K562 (cell line): Measurements from ENCODE around the gene ATP6V0C. TPM values are rescaled to one million over a fixed set of nuclear protein-coding genes. Genes with fewer than 3 reads are reported as not detected.

Source experiments
- AFF1 ChIP-seq, 2 experiments: fragments of 450-650 bp; IDR thresholded peaks; 2 replicates each; pipeline ENCODE4 v1.6.1; 2018; ENCODE audit warnings: mild to moderate bottlenecking in 2 of 2, low read depth in 1 of 2; ENCODE audit not compliant: partially characterized antibody in 2 of 2
- ATF3 ChIP-seq, 2 experiments: fragments of 450-650 bp in 1 of 2; sonication (generic) in 1 of 2; formaldehyde crosslinking in 1 of 2; IDR thresholded peaks in 1 of 2; conservative IDR thresholded peaks in 1 of 2; 2 replicates each; pipeline versions ENCODE4 v1.6.1 to v1.8.1; 2016 to 2023; ENCODE audit warnings: mild to moderate bottlenecking in 2 of 2, moderate library complexity in 2 of 2, inconsistent platforms in 1 of 2, missing genetic modification reagents in 1 of 2
- CHD2 ChIP-seq: IDR thresholded peaks from 2 replicates; pipeline ENCODE4 v1.6.1; 2011; ENCODE audit warnings: low read depth, low read length
- CREM ChIP-seq: IDR thresholded peaks from 2 replicates; pipeline ENCODE4 v1.6.1; 2014; ENCODE audit warnings: antibody characterized with exemption, low read depth
- E4F1 ChIP-seq: fragments of 250-450 bp; sonication (Bioruptor Pico); IDR thresholded peaks from 2 replicates; pipeline ENCODE4 v1.5.0; 2021; ENCODE audit warnings: mild to moderate bottlenecking, borderline replicate concordance
- HDAC1 ChIP-seq, 2 experiments: fragments of 450-650 bp; IDR thresholded peaks; 2 replicates each; pipeline ENCODE4 v1.6.1; 2016 to 2017; ENCODE audit warnings: inconsistent platforms in 1 of 2, mild to moderate bottlenecking in 1 of 2, moderate library complexity in 1 of 2
- KAT8 ChIP-seq: fragments of 450-650 bp; IDR thresholded peaks from 2 replicates; pipeline ENCODE4 v1.6.1; 2016; ENCODE audit warnings: low read depth, mild to moderate bottlenecking
- MLX ChIP-seq, 2 experiments: fragments of 450-650 bp in 1 of 2; sonication (generic) in 1 of 2; formaldehyde crosslinking; conservative IDR thresholded peaks; 2 replicates each; pipeline versions ENCODE4 v1.4.0 to v1.8.1; 2020 to 2022; ENCODE audit warnings: mild to moderate bottlenecking in 1 of 2, missing genetic modification reagents in 1 of 2
- MTA3 ChIP-seq: fragments of 450-650 bp; formaldehyde crosslinking; IDR thresholded peaks from 2 replicates; pipeline ENCODE4 v1.6.1; 2017; ENCODE audit warnings: mild to moderate bottlenecking, borderline replicate concordance
- NFIX ChIP-seq: fragments of 250-450 bp; sonication (Bioruptor Pico); IDR thresholded peaks from 2 replicates; pipeline ENCODE4 v1.4.0; 2020; ENCODE audit warnings: low read depth, mild to moderate bottlenecking, moderate library complexity
- PTTG1 ChIP-seq: fragments of 450-650 bp; IDR thresholded peaks from 2 replicates; pipeline ENCODE4 v1.6.1; 2016; ENCODE audit warnings: low read depth, mild to moderate bottlenecking, missing genetic modification characterization, missing compliant biosample characterization
- RBBP5 ChIP-seq: fragments of 200-600 bp; sonication (generic); IDR thresholded peaks from 2 replicates; pipeline ENCODE4 v1.6.1; 2012; ENCODE audit warnings: borderline replicate concordance, mild to moderate bottlenecking, low read length, control low read depth, inconsistent platforms; ENCODE audit not compliant: insufficient read depth, poor library complexity, severe bottlenecking
- RBFOX2 ChIP-seq: fragments of 200-400 bp; formaldehyde crosslinking; IDR thresholded peaks from 2 replicates; pipeline ENCODE4 v1.6.1; 2017; ENCODE audit warnings: low read depth, mild to moderate bottlenecking, low read length, moderate library complexity
- RBM25 ChIP-seq: fragments of 200-400 bp; formaldehyde crosslinking; IDR thresholded peaks from 2 replicates; pipeline ENCODE4 v1.6.1; 2018; ENCODE audit warnings: low read length, low read depth, moderate library complexity; ENCODE audit not compliant: severe bottlenecking
- TFAP4 ChIP-seq: sonication (generic); formaldehyde crosslinking; IDR thresholded peaks from 2 replicates; pipeline ENCODE4 v1.8.0; 2022; ENCODE audit warnings: missing genetic modification reagents, mild to moderate bottlenecking, moderate library complexity, borderline replicate concordance
- ZNF133 ChIP-seq: fragments of 250-450 bp; sonication (Bioruptor Pico); IDR thresholded peaks from 2 replicates; pipeline ENCODE4 v1.4.0; 2020; ENCODE audit warnings: mild to moderate bottlenecking
- ZNF561 ChIP-seq: fragments of 450-650 bp; formaldehyde crosslinking; conservative IDR thresholded peaks from 2 replicates; pipeline ENCODE4 v1.4.0; 2020; ENCODE audit warnings: mild to moderate bottlenecking, moderate library complexity
- polyA plus RNA-seq, 8 experiments: library from polyadenylated mRNA; depleted of rRNA in 4 of 8; stranded (reverse) in 5 of 8; unstranded in 3 of 8; fragments of >200 nt; fragmentation: Nextera tagmentation in 2 of 8; fragmentation: Illumina TruSeq in 1 of 8; extraction: Ambion mirVana in 2 of 8; extraction: Trizol in 1 of 8; gene quantifications; 2 replicates each; pipeline versions ENCODE4 v1.2.1 to v1.2.3, GENCODE V29; 2011 to 2014; ENCODE audit warnings: inconsistent platforms in 1 of 8, missing spikeins in 1 of 8
- total RNA-seq, 7 experiments: library from RNA; depleted of rRNA in 6 of 7; stranded (reverse); fragments of >200 nt in 6 of 7; fragmentation: Illumina TruSeq in 2 of 7; extraction: Trizol in 2 of 7; gene quantifications; 2 replicates each; pipeline versions ENCODE4 v1.2.1 to v1.2.3, GENCODE V29; 2011 to 2021; ENCODE audit warnings: low replicate concordance in 1 of 7

ATP6V0C gene
- total and polyA plus RNA-seq, 9 of the 15 experiments (the other 6 are each of a cell fraction or from before 2014, with no cell fraction given): 2.9 to 228 (median 22.7) TPM

GRCh38 chr16:2511128-2511800 lies 2.5 kb upstream of the ATP6V0C start (continued):
- TF ChIP-seq AFF1 (IDR thresholded peaks at IDR 0.05; ENCODE audit: low read depth in 1 of 2, partially characterized antibody in 2 of 2) (peak in 1 of 2 experiments; percentile 87), RBBP5 (peak; percentile 38), E4F1 (CRISPR knock-in tag) (no peak), TFAP4 (CRISPR knock-in tag) (peak; percentile 48; the same call in 1 of the 2 replicates), NFIX (CRISPR knock-in tag) (no peak), CREM (peak; percentile 97), RBM25 (no peak), HDAC1 (IDR thresholded peaks at IDR 0.05) (0 out of 4 replicates have a peak, but pooled peaks of 1 of the 2 experiments have one; percentile 10), ZNF133 (CRISPR knock-in tag) (no peak), PTTG1 (tag) (no peak), MLX (CRISPR knock-in tag; conservative IDR thresholded peaks at IDR 0.05) (no peak), ZNF561 (no peak), MTA3 (peak; percentile 40; the same call in 1 of the 2 replicates), CHD2 (peak; percentile 73), RBFOX2 (0 out of 2 replicates have a peak, but pooled peaks have one; percentile 41), ATF3 (IDR thresholded peaks at IDR 0.05) (peak; percentile 83), ATF3 (CRISPR knock-in tag; conservative IDR thresholded peaks at IDR 0.05) (no peak), KAT8 (no peak)
